ENCODE data around the gene NTSR1.

- no peak for TF ChIP-seq POLR2A (IDR thresholded peaks at IDR 0.05)
- TF ChIP-seq CTCF (IDR thresholded peaks at IDR 0.05): no peak
- TF ChIP-seq POLR2AphosphoS5 (IDR thresholded peaks at IDR 0.05): no peak
Observed at GRCh38 chr20:62760856-62761758, 52.5 kb downstream of the NTSR1 start.
